Measurements from ENCODE around the gene CBY1. TPM values are rescaled to one million over a fixed set of nuclear protein-coding genes. Genes with fewer than 3 reads are reported as not detected.

The CBY1 gene
- total and polyA plus RNA-seq, 10 of the 15 experiments (the other 5 are each of a cell fraction or from before 2014, with no cell fraction given): 7.3 to 18.6 (median 11.9) TPM

GRCh38 chr22:38706101-38706900, 49.9 kb downstream of the CBY1 start (continued):
- no peak for TF ChIP-seq ATF2 (IDR thresholded peaks at IDR 0.05; ENCODE audit: low read length)
- TF ChIP-seq JUNB (IDR thresholded peaks at IDR 0.05): no peak
- TF ChIP-seq FOXM1 (IDR thresholded peaks at IDR 0.05; ENCODE audit: low read depth, low read length): no peak
- no peak for TF ChIP-seq ATF3 (IDR thresholded peaks at IDR 0.05; ENCODE audit: borderline replicate concordance, extremely low read depth, low read depth, low read length)
- TF ChIP-seq CBX5 (IDR thresholded peaks at IDR 0.05; ENCODE audit: low read depth): no peak
- no peak for TF ChIP-seq NFYA (IDR thresholded peaks at IDR 0.05; ENCODE audit: borderline replicate concordance, low read depth, low read length)
- no peak for TF ChIP-seq KAT2A (conservative IDR thresholded peaks at IDR 0.05; ENCODE audit: control insufficient read depth, low read depth, low read length)
- no peak for TF ChIP-seq CHD1 (IDR thresholded peaks at IDR 0.05; ENCODE audit: low read depth, low read length)
- TF ChIP-seq ZNF622 (IDR thresholded peaks at IDR 0.05): no peak
- no peak for TF ChIP-seq RAD21 (IDR thresholded peaks at IDR 0.05; ENCODE audit: insufficient read depth, low read depth, low read length)
- no peak for TF ChIP-seq E2F4 (IDR thresholded peaks at IDR 0.05; ENCODE audit: low read depth, low read length)
- TF ChIP-seq EED (IDR thresholded peaks at IDR 0.05; ENCODE audit: low read depth): no peak
- TF ChIP-seq SMARCA5 (IDR thresholded peaks at IDR 0.05): peak; percentile 94
- peak; percentile 49; the same call in 1 of the 2 replicates for TF ChIP-seq DPF2 (IDR thresholded peaks at IDR 0.05)
- no peak for TF ChIP-seq TCF12 (IDR thresholded peaks at IDR 0.05; ENCODE audit: low read depth, low read length)
- TF ChIP-seq USF2 (IDR thresholded peaks at IDR 0.05; ENCODE audit: borderline replicate concordance, low read depth, low read length): no peak
- TF ChIP-seq HDAC6 (IDR thresholded peaks at IDR 0.05; ENCODE audit: unreplicated experiment): no peak
- 0 out of 2 replicates have a peak, but pooled peaks have one; percentile 26 for TF ChIP-seq ZNF217 (IDR thresholded peaks at IDR 0.05)
- TF ChIP-seq TARDBP (IDR thresholded peaks at IDR 0.05; ENCODE audit: borderline replicate concordance): no peak
- TF ChIP-seq NR2C1 (IDR thresholded peaks at IDR 0.05): 0 out of 2 replicates have a peak, but pooled peaks have one; percentile 22
- TF ChIP-seq HDGF (IDR thresholded peaks at IDR 0.05): 0 out of 2 replicates have a peak, but pooled peaks have one; percentile 34
- TF ChIP-seq IKZF2 (IDR thresholded peaks at IDR 0.05): 0 out of 4 replicates have a peak, but pooled peaks of 1 of the 2 experiments have one; percentile 28
- TF ChIP-seq PAX5 (IDR thresholded peaks at IDR 0.05; ENCODE audit: borderline replicate concordance, low read depth, low read length): no peak
- peak; percentile 73 for TF ChIP-seq NR2F1 (conservative IDR thresholded peaks at IDR 0.05)
- no peak for TF ChIP-seq SRF (IDR thresholded peaks at IDR 0.05; ENCODE audit: low read depth in 2 of 2, low read length in 2 of 2)
- no peak for TF ChIP-seq IRF3 (IDR thresholded peaks at IDR 0.05)
- no peak for TF ChIP-seq YBX1 (IDR thresholded peaks at IDR 0.05)
- no peak for TF ChIP-seq MYB (IDR thresholded peaks at IDR 0.05; ENCODE audit: borderline replicate concordance, low read depth, low read length)
- no peak for TF ChIP-seq FOXK2 (IDR thresholded peaks at IDR 0.05)
